K562 (cell line): ENCODE measurements around the gene TMEM222. TPM values are rescaled to one million over a fixed set of nuclear protein-coding genes. Genes with fewer than 3 reads are reported as not detected.

ENCODE experiments used
- ARID2 ChIP-seq: fragments of 450-650 bp; IDR thresholded peaks from 2 replicates; pipeline ENCODE4 v1.6.1; 2017; ENCODE audit warnings: antibody characterized with exemption, mild to moderate bottlenecking
- BCOR ChIP-seq: fragments of 450-650 bp; IDR thresholded peaks from 2 replicates; pipeline ENCODE4 v1.6.1; 2016
- COPS2 ChIP-seq: fragments of 450-650 bp; conservative IDR thresholded peaks from 2 replicates; pipeline ENCODE4 v1.6.1; 2016; ENCODE audit warnings: mild to moderate bottlenecking, moderate library complexity
- FOXP1 ChIP-seq: sonication (generic); formaldehyde crosslinking; IDR thresholded peaks from 2 replicates; pipeline ENCODE4 v1.8.0; 2022; ENCODE audit warnings: mild to moderate bottlenecking, missing genetic modification reagents
- KAT2B ChIP-seq: IDR thresholded peaks from one replicate; pipeline ENCODE4 v1.6.1; 2012; ENCODE audit warnings: low read depth, mild to moderate bottlenecking, control low read depth, inconsistent platforms, low read length, moderate library complexity
- PHF21A ChIP-seq: fragments of 450-650 bp; IDR thresholded peaks from 2 replicates; pipeline ENCODE4 v1.6.1; 2017; ENCODE audit warnings: low read depth, borderline replicate concordance
- RB1 ChIP-seq: fragments of 450-650 bp; IDR thresholded peaks from 2 replicates; pipeline ENCODE4 v1.6.1; 2017; ENCODE audit warnings: low read depth, mild to moderate bottlenecking
- RNF219 ChIP-seq: fragments of 250-450 bp; sonication (Bioruptor Pico); IDR thresholded peaks from 2 replicates; pipeline ENCODE4 v1.5.0; 2022; ENCODE audit warnings: mild to moderate bottlenecking
- SNRNP70 ChIP-seq: fragments of 200-400 bp; formaldehyde crosslinking; optimal IDR thresholded peaks from 2 replicates; pipeline ENCODE3; 2017; ENCODE audit warnings: low read depth, low read length
- TAF15 ChIP-seq: fragments of 200-400 bp; formaldehyde crosslinking; IDR thresholded peaks from 2 replicates; pipeline ENCODE4 v1.6.1; 2017; ENCODE audit warnings: mild to moderate bottlenecking, low read depth, low read length, moderate library complexity
- TBL1XR1 ChIP-seq, 2 experiments: IDR thresholded peaks; 2 replicates each; pipeline ENCODE4 v1.6.1; 2012; ENCODE audit warnings: improper control_type of control experiment in 2 of 2, low read length in 2 of 2, mild to moderate bottlenecking in 1 of 2
- TBP ChIP-seq: optimal IDR thresholded peaks from 2 replicates; pipeline ENCODE3; 2011; ENCODE audit warnings: low read depth, low read length, improper control_type of control experiment
- TEAD1 ChIP-seq, 2 experiments: fragments of 450-650 bp in 1 of 2; sonication (generic) in 1 of 2; formaldehyde crosslinking; IDR thresholded peaks; 2 replicates each; pipeline versions ENCODE4 v1.4.0 to v1.8.0; 2020 to 2022; ENCODE audit warnings: mild to moderate bottlenecking in 2 of 2, missing genetic modification reagents in 1 of 2
- XRCC5 ChIP-seq: fragments of 200-400 bp; formaldehyde crosslinking; IDR thresholded peaks from 2 replicates; pipeline ENCODE4 v1.6.1; 2017; ENCODE audit warnings: low read depth, mild to moderate bottlenecking, low read length
- YY1 ChIP-seq, 3 experiments: IDR thresholded peaks; 2 replicates each; pipeline ENCODE4 v1.6.1; 2011; ENCODE audit warnings: low read length in 2 of 3, mild to moderate bottlenecking in 2 of 3, moderate library complexity in 2 of 3, borderline replicate concordance in 1 of 3, control low read depth in 1 of 3, low read depth in 1 of 3; ENCODE audit not compliant: insufficient read depth in 3 of 3, insufficient replicate concordance in 2 of 3, control insufficient read depth in 1 of 3, insufficient read length in 1 of 3; ENCODE audit errors: extremely low read depth in 1 of 3
- ZBTB1 ChIP-seq: sonication (generic); formaldehyde crosslinking; IDR thresholded peaks from 2 replicates; pipeline ENCODE4 v1.8.1; 2023; ENCODE audit warnings: missing genetic modification reagents, low read depth, mild to moderate bottlenecking, borderline replicate concordance
- ZNF280B ChIP-seq: fragments of 250-450 bp; sonication (Bioruptor Pico); IDR thresholded peaks from 2 replicates; pipeline ENCODE4 v1.5.1; 2021; ENCODE audit warnings: mild to moderate bottlenecking
- ZSCAN32 ChIP-seq: fragments of 450-650 bp; formaldehyde crosslinking; IDR thresholded peaks from 2 replicates; pipeline ENCODE4 v1.4.0; 2020; ENCODE audit warnings: mild to moderate bottlenecking, moderate library complexity
- polyA plus RNA-seq, 8 experiments: library from polyadenylated mRNA; depleted of rRNA in 4 of 8; stranded (reverse) in 5 of 8; unstranded in 3 of 8; fragments of >200 nt; fragmentation: Nextera tagmentation in 2 of 8; fragmentation: Illumina TruSeq in 1 of 8; extraction: Ambion mirVana in 2 of 8; extraction: Trizol in 1 of 8; gene quantifications; 2 replicates each; pipeline versions ENCODE4 v1.2.1 to v1.2.3, GENCODE V29; 2011 to 2014; ENCODE audit warnings: inconsistent platforms in 1 of 8, missing spikeins in 1 of 8
- total RNA-seq, 7 experiments: library from RNA; depleted of rRNA in 6 of 7; stranded (reverse); fragments of >200 nt in 6 of 7; fragmentation: Illumina TruSeq in 2 of 7; extraction: Trizol in 2 of 7; gene quantifications; 2 replicates each; pipeline versions ENCODE4 v1.2.1 to v1.2.3, GENCODE V29; 2011 to 2021; ENCODE audit warnings: low replicate concordance in 1 of 7
- TF ChIP-seq, protein P1 (sequence below): fragments of 450-650 bp; formaldehyde crosslinking; IDR thresholded peaks from 2 replicates; pipeline ENCODE4 v1.4.0; 2022; ENCODE audit warnings: missing genetic modification characterization
- TF ChIP-seq, protein P2 (sequence below): fragments of 450-650 bp; formaldehyde crosslinking; IDR thresholded peaks from 2 replicates; pipeline ENCODE4 v1.4.0; 2020; ENCODE audit warnings: mild to moderate bottlenecking

The TMEM222 gene
- total and polyA plus RNA-seq, 9 of the 15 experiments (the other 6 are each of a cell fraction or from before 2014, with no cell fraction given) = 6.9 to 48.0 (median 32.8) TPM

GRCh38 chr1:27300341-27301051 lies 21.5 kb upstream of the TMEM222 start (continued):
- TF ChIP-seq, protein P1, sequence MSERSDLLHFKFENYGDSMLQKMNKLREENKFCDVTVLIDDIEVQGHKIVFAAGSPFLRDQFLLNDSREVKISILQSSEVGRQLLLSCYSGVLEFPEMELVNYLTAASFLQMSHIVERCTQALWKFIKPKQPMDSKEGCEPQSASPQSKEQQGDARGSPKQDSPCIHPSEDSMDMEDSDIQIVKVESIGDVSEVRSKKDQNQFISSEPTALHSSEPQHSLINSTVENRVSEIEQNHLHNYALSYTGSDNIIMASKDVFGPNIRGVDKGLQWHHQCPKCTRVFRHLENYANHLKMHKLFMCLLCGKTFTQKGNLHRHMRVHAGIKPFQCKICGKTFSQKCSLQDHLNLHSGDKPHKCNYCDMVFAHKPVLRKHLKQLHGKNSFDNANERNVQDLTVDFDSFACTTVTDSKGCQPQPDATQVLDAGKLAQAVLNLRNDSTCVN = no peak
- TF ChIP-seq KAT2B (no peak), RNF219 (no peak), XRCC5 (0 out of 2 replicates have a peak, but pooled peaks have one; percentile 79), COPS2 (no peak), TBP (peak; percentile 17), BCOR (no peak), TBL1XR1 (IDR thresholded peaks at IDR 0.05; ENCODE audit: low read length in 2 of 2) (0 out of 4 replicates have a peak, but pooled peaks have one; percentile 26 to 63), ZBTB1 (CRISPR knock-in tag) (no peak), SNRNP70 (no peak), TEAD1 (CRISPR knock-in tag; IDR thresholded peaks at IDR 0.05) (peak in 1 of 2 experiments; percentile 79; a peak in 1 of 4 replicates), TAF15 (0 out of 2 replicates have a peak, but pooled peaks have one; percentile 29), PHF21A (no peak), ZSCAN32 (CRISPR knock-in tag) (no peak), FOXP1 (CRISPR knock-in tag) (peak; percentile 71; the same call in 1 of the 2 replicates), ZNF280B (no peak), RB1 (peak; percentile 91), YY1 (IDR thresholded peaks at IDR 0.05; ENCODE audit: borderline replicate concordance in 1 of 3, control insufficient read depth in 1 of 3, extremely low read depth in 1 of 3, insufficient read depth in 3 of 3, insufficient read length in 1 of 3, insufficient replicate concordance in 2 of 3, low read depth in 1 of 3, low read length in 2 of 3) (peak in 1 of 3 experiments; percentile 46), ARID2 (peak; percentile 73; the same call in 1 of the 2 replicates)
- TF ChIP-seq, protein P2, sequence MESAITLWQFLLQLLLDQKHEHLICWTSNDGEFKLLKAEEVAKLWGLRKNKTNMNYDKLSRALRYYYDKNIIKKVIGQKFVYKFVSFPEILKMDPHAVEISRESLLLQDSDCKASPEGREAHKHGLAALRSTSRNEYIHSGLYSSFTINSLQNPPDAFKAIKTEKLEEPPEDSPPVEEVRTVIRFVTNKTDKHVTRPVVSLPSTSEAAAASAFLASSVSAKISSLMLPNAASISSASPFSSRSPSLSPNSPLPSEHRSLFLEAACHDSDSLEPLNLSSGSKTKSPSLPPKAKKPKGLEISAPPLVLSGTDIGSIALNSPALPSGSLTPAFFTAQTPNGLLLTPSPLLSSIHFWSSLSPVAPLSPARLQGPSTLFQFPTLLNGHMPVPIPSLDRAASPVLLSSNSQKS (CRISPR knock-in tag) = no peak
